SK-N-SH (cell line): ENCODE measurements around the gene NFAT5. TPM values are rescaled to one million over a fixed set of nuclear protein-coding genes. Genes with fewer than 3 reads are reported as not detected.

Source experiments
- CTCF ChIA-PET: fragments of 300-600, 350-600 bp; formaldehyde crosslinking; extraction: SDS; loops from one replicate; lab custom pipeline; 2021; lab: Yijun Ruan, JAX
- POLR2A ChIA-PET: fragments of 350-600 bp; sonication (Branson Sonifier 250); formaldehyde crosslinking; extraction: SDS; loops from one replicate; lab custom pipeline; 2020; ENCODE audit warnings: antibody characterized with exemption, inconsistent platforms; lab: Yijun Ruan, JAX
- DNase-seq: peaks from one replicate; pipeline ENCODE4 v3.0.0; 2012
- H2AFZ ChIP-seq: fragments of 200-600 bp; sonication (generic); 2 replicates; pipeline ENCODE4 v1.8.1; 2016; ENCODE audit warnings: antibody characterized with exemption, mild to moderate bottlenecking, low read depth
- H3F3A ChIP-seq: fragments of 200-600 bp; sonication (generic); replicated peaks from 2 replicates; pipeline ENCODE3; 2016; ENCODE audit warnings: antibody characterized with exemption, mild to moderate bottlenecking; ENCODE audit not compliant: insufficient read depth
- H3K27ac ChIP-seq, 2 experiments: fragments of 200-500 bp in 1 of 2; fragments of 200-600 bp in 1 of 2; sonication (Bioruptor generic) in 1 of 2; sonication (generic), shearing (Covaris generic) in 1 of 2; 2 replicates each; pipeline versions ENCODE4 v1.5.1 to v1.6.1; 2014 to 2016; ENCODE audit warnings: low read depth in 2 of 2, inconsistent platforms in 1 of 2, low read length in 1 of 2, mild to moderate bottlenecking in 1 of 2, mixed read lengths in 1 of 2
- H3K27me3 ChIP-seq: fragments of 200-600 bp; sonication (generic), shearing (Covaris generic); 2 replicates; pipeline ENCODE4 v1.6.1; 2016; ENCODE audit warnings: mixed run types; ENCODE audit not compliant: insufficient read depth
- H3K36me3 ChIP-seq, 2 experiments: fragments of 200-500 bp in 1 of 2; fragments of 200-600 bp in 1 of 2; sonication (Bioruptor generic) in 1 of 2; sonication (generic) in 1 of 2; replicated peaks in 1 of 2; 2 replicates each; pipeline versions ENCODE3 to v1.5.1; 2014 to 2016; ENCODE audit warnings: low read length in 1 of 2, mild to moderate bottlenecking in 1 of 2; ENCODE audit not compliant: insufficient read depth in 2 of 2, control insufficient read depth in 1 of 2
- H3K4me1 ChIP-seq, 2 experiments: fragments of 200-500 bp in 1 of 2; fragments of 200-600 bp in 1 of 2; sonication (Bioruptor generic) in 1 of 2; sonication (generic), shearing (Covaris generic) in 1 of 2; 2 replicates each; pipeline versions ENCODE4 v1.5.1 to v1.6.1; 2014 to 2016; ENCODE audit warnings: low read depth in 1 of 2, low read length in 1 of 2, mixed run types in 1 of 2; ENCODE audit not compliant: insufficient read depth in 2 of 2, control insufficient read depth in 1 of 2
- H3K4me2 ChIP-seq: fragments of 200-600 bp; sonication (generic), shearing (Covaris generic); 2 replicates; pipeline ENCODE4 v1.6.1; 2017; ENCODE audit warnings: mixed run types
- H3K4me3 ChIP-seq, 2 experiments: fragments of 200-500 bp in 1 of 2; fragments of 200-600 bp in 1 of 2; sonication (Bioruptor generic) in 1 of 2; sonication (generic), shearing (Covaris generic) in 1 of 2; 2 replicates each; pipeline versions ENCODE4 v1.5.1 to v1.8.1; 2014 to 2016; ENCODE audit warnings: low read depth in 2 of 2, inconsistent platforms in 1 of 2, low read length in 1 of 2, mild to moderate bottlenecking in 1 of 2, mixed read lengths in 1 of 2, moderate library complexity in 1 of 2
- H3K79me2 ChIP-seq: fragments of 200-600 bp; sonication (generic); 2 replicates; pipeline ENCODE4 v1.8.1; 2017; ENCODE audit warnings: mild to moderate bottlenecking; ENCODE audit not compliant: insufficient read depth
- H3K9ac ChIP-seq: fragments of 200-600 bp; sonication (generic); 2 replicates; pipeline ENCODE4 v1.6.1; 2017; ENCODE audit warnings: mixed run types
- H3K9me2 ChIP-seq: fragments of 200-600 bp; sonication (generic); 2 replicates; pipeline ENCODE4 v1.6.1; 2017; ENCODE audit warnings: mixed run types
- H3K9me3 ChIP-seq: fragments of 200-600 bp; sonication (generic); 2 replicates; pipeline ENCODE4 v1.6.1; 2017; ENCODE audit warnings: mixed run types, mild to moderate bottlenecking, moderate library complexity
- H4K20me1 ChIP-seq: fragments of 200-600 bp; sonication (generic); 2 replicates; pipeline ENCODE4 v1.6.1; 2017; ENCODE audit warnings: mild to moderate bottlenecking, mixed run types; ENCODE audit not compliant: insufficient read depth
- GABPA ChIP-seq: IDR thresholded peaks from 2 replicates; pipeline ENCODE4 v1.4.0; 2012; ENCODE audit warnings: low read depth, mild to moderate bottlenecking
- NRF1 ChIP-seq: IDR thresholded peaks from 2 replicates; pipeline ENCODE4 v1.6.1; 2012; ENCODE audit warnings: low read depth, mild to moderate bottlenecking, low read length
- RAD21 ChIP-seq: IDR thresholded peaks from 2 replicates; pipeline ENCODE4 v1.6.1; 2012; ENCODE audit warnings: mild to moderate bottlenecking, low read length
- RFX5 ChIP-seq: IDR thresholded peaks from 2 replicates; pipeline ENCODE4 v1.6.1; 2012; ENCODE audit warnings: mild to moderate bottlenecking, improper control_type of control experiment, low read length
- SIN3A ChIP-seq: IDR thresholded peaks from 2 replicates; pipeline ENCODE4 v1.6.1; 2012; ENCODE audit warnings: low read depth, mild to moderate bottlenecking, low read length, moderate library complexity, borderline replicate concordance
- SMC3 ChIP-seq: IDR thresholded peaks from 2 replicates; pipeline ENCODE4 v1.6.1; 2012; ENCODE audit warnings: low read depth, low read length, improper control_type of control experiment
- TCF12 ChIP-seq: IDR thresholded peaks from 2 replicates; pipeline ENCODE4 v1.4.0; 2012
- WGBS: methylation state at CpG from one replicate; pipeline ENCODE4 v1.1.6; 2017; ENCODE audit warnings: low lambda C conversion rate; 5-methylcytosine and 5-hydroxymethylcytosine counted together
- polyA plus RNA-seq, 3 experiments: library from polyadenylated mRNA; depleted of rRNA; stranded (reverse); fragments of >200 nt; gene quantifications; 2 replicates each; pipeline ENCODE4 v1.2.3, GENCODE V29; 2012
- TF ChIP-seq, protein P1 (sequence below): IDR thresholded peaks from 2 replicates; pipeline ENCODE4 v1.4.0; 2012; ENCODE audit warnings: low read depth
- TF ChIP-seq, protein P2 (sequence below): fragments of 200-600 bp; sonication (generic); IDR thresholded peaks from 2 replicates; pipeline ENCODE4 v1.6.1; 2017; ENCODE audit warnings: antibody characterized with exemption, mild to moderate bottlenecking, moderate library complexity
- TF ChIP-seq, protein P3 (sequence below): IDR thresholded peaks from 2 replicates; pipeline ENCODE4 v1.6.1; 2012; ENCODE audit warnings: mild to moderate bottlenecking, low read depth, low read length, moderate library complexity

The NFAT5 gene
- polyA plus RNA-seq, 1 of the 3 experiments (the other 2 are of a cell fraction): 7.2 TPM

DNA sequence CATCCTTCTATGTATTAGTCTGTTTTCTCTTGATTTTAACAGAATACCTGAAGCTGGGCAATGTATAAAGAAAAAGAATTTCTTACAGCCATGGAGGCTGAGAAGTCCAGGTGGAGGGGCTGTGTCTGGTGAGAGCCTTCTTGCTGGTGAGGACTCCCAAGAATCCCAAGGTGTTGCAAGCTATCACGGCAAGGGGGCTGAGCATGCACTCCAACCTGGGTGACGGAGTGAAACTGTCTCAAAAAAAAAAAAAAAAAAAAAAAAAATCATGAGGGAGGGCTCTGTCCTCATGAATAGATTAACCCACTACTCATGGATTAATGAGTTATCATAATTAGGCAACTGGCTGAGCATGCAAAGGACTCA is 141.2 kb downstream of the NFAT5 start:
- no peaks in the 10 kb centered on the region for H3K9me2 ChIP-seq
- TF ChIP-seq TCF12 (no peak), GABPA (no peak)
- TF ChIP-seq, protein P1, sequence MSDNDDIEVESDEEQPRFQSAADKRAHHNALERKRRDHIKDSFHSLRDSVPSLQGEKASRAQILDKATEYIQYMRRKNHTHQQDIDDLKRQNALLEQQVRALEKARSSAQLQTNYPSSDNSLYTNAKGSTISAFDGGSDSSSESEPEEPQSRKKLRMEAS: no peak
- TF ChIP-seq, all 33 proteins: peak for 0
- WGBS: 88% methylated on average over 2 of the region's 2 CpGs
- Histone ChIP-seq H3K79me2 (peaks cover 15% of the 10 kb centered on the region), H3K9ac (no peak overlapping the region), H3K36me3 (peaks cover 49 to 56% of the 10 kb centered on the region in 2 experiments), H2AFZ (no peak overlapping the region), H3F3A (peaks cover 38% of the 10 kb centered on the region), H3K4me3 (no peak overlapping the region), H3K9me3 (no peaks in the 10 kb centered on the region), H4K20me1 (no peaks in the 10 kb centered on the region), H3K4me1 (peaks cover 0 to 5% of the 10 kb centered on the region in 2 experiments; a peak in 1 of 4 replicates), H3K27me3 (no peaks in the 10 kb centered on the region), H3K27ac (peak overlapping the region in 1 of 2 experiments; percentile 12; a peak in 1 of 4 replicates), H3K4me2 (no peak overlapping the region)
- CTCF ChIA-PET: interaction anchor here (0.8 kb wide), 1 partner anchor 48 kb away, joined by 3 read pairs; the partner anchor contains the start of gene NOB1
- no peak for DNase-seq
- POLR2A ChIA-PET: interaction anchor here (1.5 kb wide), 1 partner anchor 47 kb away, joined by 4 read pairs; the partner anchor contains the start of gene NOB1

DNA sequence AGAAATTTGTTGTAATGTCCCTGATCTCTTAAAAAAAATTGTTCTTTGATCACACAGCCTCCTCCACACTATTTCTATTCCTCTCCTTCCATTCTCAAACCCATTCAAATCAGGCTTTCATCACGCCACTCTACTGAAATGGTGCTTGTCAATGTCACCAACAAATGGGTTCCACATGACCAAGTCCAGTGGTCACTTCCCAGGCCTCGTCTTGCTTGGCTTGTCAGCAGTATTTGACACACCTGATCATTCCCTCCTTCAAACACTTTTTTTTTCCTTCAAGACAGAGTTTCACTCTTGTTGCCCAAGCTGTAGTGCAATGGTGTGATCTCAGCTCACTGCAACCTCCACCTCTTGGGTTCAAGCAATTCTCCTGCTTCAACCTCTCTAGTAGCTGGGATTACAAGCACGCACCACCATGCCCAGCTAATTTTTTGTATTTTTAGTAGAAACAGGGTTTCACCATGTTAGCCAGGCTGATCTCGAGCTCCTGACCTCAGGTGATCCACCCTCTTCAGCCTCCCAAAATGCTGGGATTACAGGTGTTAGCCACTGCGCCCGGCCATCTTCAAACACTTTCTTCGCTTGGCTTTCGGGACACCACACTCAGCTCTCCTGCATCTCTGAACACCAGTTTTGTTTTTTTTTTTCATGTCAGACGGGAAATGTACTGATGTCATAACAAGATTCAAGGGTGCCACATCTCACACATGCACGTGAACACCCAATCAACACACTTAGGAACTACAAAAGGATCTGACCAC is 142.3 kb downstream of the NFAT5 start:
- Histone ChIP-seq H3K4me3 (no peak overlapping the region), H3K9me2 (no peaks in the 10 kb centered on the region), H2AFZ (no peak overlapping the region), H3K27me3 (no peaks in the 10 kb centered on the region), H3K4me1 (peaks cover 0 to 1% of the 10 kb centered on the region in 2 experiments; a peak in 1 of 4 replicates), H3K9me3 (no peaks in the 10 kb centered on the region), H3F3A (peaks cover 35% of the 10 kb centered on the region), H3K9ac (no peak overlapping the region), H3K27ac (no peak overlapping the region), H4K20me1 (no peaks in the 10 kb centered on the region), H3K4me2 (no peak overlapping the region), H3K79me2 (peaks cover 8% of the 10 kb centered on the region; the same call in 1 of the 2 replicates), H3K36me3 (peaks cover 40 to 56% of the 10 kb centered on the region in 2 experiments)
- POLR2A ChIA-PET: no interaction called here
- CTCF ChIA-PET: interaction anchor here (0.6 to 6.1 kb wide), 12 partner anchors 9 to 312 kb away, joined by 3 to 67 read pairs (median 4); partner anchors contain the start of gene NOB1
- TF ChIP-seq GABPA (no peak), NRF1 (no peak)
- no peak for DNase-seq
- 94% methylated on average over 10 of the region's 10 CpGs for WGBS

DNA sequence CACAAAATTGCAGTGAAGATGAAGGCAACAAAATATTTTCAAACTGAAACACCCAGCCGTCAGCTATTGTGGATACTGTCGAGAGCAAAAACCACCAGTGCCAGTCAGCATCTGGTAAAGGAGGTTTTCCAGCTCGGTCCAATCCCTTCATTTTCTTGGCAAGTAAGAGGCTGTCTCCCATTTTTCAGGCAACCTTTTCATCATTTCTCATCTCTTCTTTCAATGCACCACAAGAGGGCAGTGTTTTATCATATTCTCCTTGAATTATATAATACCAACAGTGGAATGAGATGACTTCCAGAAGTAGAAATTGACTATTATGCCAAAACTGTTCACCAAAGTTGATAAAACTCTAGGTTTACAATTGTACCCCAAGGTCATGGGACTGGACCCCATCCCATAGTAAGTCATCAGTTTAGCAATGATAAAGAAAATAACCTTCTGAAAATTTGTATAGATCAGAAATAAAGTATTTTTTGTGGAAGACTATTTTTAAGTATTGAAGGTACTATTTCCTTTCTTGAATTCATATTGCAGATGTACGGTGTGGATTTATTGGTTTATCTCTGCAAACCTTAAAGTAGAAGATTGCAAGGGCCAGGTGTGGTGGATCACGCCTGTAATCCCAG is 143.8 kb downstream of the NFAT5 start:
- ChIA-PET POLR2A (no interaction called here), CTCF (interaction anchor here (0.6 to 6.1 kb wide), 28 partner anchors 9 to 316 kb away, joined by 3 to 67 read pairs (median 4); partner anchors contain the start of genes NOB1 and WWP2)
- H3K27ac ChIP-seq: peak overlapping the region in 1 of 2 experiments; percentile 26; a peak in 1 of 4 replicates
- no peaks in the 10 kb centered on the region for H3K27me3 ChIP-seq
- peak; percentile 59 for DNase-seq
- H3K4me1 ChIP-seq: no peaks in the 10 kb centered on the region
- peaks cover 32% of the 10 kb centered on the region for H3F3A ChIP-seq
- TF ChIP-seq RAD21 (peak; percentile 86), SMC3 (peak; percentile 56), RFX5 (0 out of 2 replicates have a peak, but pooled peaks have one; percentile 45), SIN3A (no peak)
- TF ChIP-seq, protein P2, sequence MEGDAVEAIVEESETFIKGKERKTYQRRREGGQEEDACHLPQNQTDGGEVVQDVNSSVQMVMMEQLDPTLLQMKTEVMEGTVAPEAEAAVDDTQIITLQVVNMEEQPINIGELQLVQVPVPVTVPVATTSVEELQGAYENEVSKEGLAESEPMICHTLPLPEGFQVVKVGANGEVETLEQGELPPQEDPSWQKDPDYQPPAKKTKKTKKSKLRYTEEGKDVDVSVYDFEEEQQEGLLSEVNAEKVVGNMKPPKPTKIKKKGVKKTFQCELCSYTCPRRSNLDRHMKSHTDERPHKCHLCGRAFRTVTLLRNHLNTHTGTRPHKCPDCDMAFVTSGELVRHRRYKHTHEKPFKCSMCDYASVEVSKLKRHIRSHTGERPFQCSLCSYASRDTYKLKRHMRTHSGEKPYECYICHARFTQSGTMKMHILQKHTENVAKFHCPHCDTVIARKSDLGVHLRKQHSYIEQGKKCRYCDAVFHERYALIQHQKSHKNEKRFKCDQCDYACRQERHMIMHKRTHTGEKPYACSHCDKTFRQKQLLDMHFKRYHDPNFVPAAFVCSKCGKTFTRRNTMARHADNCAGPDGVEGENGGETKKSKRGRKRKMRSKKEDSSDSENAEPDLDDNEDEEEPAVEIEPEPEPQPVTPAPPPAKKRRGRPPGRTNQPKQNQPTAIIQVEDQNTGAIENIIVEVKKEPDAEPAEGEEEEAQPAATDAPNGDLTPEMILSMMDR: peak; percentile 77
- TF ChIP-seq, protein P3, sequence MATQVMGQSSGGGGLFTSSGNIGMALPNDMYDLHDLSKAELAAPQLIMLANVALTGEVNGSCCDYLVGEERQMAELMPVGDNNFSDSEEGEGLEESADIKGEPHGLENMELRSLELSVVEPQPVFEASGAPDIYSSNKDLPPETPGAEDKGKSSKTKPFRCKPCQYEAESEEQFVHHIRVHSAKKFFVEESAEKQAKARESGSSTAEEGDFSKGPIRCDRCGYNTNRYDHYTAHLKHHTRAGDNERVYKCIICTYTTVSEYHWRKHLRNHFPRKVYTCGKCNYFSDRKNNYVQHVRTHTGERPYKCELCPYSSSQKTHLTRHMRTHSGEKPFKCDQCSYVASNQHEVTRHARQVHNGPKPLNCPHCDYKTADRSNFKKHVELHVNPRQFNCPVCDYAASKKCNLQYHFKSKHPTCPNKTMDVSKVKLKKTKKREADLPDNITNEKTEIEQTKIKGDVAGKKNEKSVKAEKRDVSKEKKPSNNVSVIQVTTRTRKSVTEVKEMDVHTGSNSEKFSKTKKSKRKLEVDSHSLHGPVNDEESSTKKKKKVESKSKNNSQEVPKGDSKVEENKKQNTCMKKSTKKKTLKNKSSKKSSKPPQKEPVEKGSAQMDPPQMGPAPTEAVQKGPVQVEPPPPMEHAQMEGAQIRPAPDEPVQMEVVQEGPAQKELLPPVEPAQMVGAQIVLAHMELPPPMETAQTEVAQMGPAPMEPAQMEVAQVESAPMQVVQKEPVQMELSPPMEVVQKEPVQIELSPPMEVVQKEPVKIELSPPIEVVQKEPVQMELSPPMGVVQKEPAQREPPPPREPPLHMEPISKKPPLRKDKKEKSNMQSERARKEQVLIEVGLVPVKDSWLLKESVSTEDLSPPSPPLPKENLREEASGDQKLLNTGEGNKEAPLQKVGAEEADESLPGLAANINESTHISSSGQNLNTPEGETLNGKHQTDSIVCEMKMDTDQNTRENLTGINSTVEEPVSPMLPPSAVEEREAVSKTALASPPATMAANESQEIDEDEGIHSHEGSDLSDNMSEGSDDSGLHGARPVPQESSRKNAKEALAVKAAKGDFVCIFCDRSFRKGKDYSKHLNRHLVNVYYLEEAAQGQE: no peak
- WGBS: 45% methylated on average over 5 of the region's 5 CpGs
- H3K4me3 ChIP-seq: no peak overlapping the region
- no peaks in the 10 kb centered on the region for H3K9me2 ChIP-seq
- no peak overlapping the region for H3K4me2 ChIP-seq
- peaks cover 32 to 47% of the 10 kb centered on the region in 2 experiments for H3K36me3 ChIP-seq
- H3K9me3 ChIP-seq: no peaks in the 10 kb centered on the region
- H3K9ac ChIP-seq: no peak overlapping the region
- H3K79me2 ChIP-seq: peaks cover 5% of the 10 kb centered on the region; the same call in 1 of the 2 replicates
- H2AFZ ChIP-seq: no peak overlapping the region
- no peaks in the 10 kb centered on the region for H4K20me1 ChIP-seq
